ENCODE measurements around the gene COQ5.

Gene COQ5

DNA sequence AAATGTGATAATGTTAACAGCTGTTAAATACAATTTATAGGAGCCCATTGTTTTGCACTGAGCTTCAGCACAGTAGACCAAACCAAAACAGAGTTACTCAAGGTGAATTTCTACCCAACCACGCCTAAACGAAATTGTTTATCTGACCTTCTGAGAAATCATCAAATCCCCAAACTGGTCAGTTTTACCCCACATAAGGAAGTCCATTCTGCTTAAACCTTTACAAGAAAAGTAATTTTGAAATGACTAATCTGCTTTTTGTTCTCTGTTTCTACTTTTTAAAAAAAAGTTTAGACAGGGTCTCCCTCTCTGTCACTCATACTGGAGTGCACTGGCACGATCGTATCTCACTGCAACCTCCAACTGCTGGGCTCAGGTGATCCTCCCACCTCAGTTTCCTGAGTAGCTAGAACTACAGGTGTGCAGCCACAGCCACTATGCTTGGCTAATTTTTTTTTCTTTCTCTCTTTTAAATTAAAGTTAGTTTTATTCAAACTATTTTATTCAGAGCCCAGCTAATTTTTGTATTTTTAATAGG lies 3.8 kb upstream of the COQ5 start:
- no peak for TF ChIP-seq TAF1 (IDR thresholded peaks at IDR 0.05; ENCODE audit: borderline replicate concordance, insufficient read depth, low read length)
- no peak for TF ChIP-seq SIN3A (IDR thresholded peaks at IDR 0.05; ENCODE audit: borderline replicate concordance, insufficient read depth, low read length)
- TF ChIP-seq FOXP2 (optimal IDR thresholded peaks at IDR 0.05; ENCODE audit: borderline replicate concordance, extremely low read depth, extremely low read length, insufficient read depth), result no peak
- TF ChIP-seq, protein P1, sequence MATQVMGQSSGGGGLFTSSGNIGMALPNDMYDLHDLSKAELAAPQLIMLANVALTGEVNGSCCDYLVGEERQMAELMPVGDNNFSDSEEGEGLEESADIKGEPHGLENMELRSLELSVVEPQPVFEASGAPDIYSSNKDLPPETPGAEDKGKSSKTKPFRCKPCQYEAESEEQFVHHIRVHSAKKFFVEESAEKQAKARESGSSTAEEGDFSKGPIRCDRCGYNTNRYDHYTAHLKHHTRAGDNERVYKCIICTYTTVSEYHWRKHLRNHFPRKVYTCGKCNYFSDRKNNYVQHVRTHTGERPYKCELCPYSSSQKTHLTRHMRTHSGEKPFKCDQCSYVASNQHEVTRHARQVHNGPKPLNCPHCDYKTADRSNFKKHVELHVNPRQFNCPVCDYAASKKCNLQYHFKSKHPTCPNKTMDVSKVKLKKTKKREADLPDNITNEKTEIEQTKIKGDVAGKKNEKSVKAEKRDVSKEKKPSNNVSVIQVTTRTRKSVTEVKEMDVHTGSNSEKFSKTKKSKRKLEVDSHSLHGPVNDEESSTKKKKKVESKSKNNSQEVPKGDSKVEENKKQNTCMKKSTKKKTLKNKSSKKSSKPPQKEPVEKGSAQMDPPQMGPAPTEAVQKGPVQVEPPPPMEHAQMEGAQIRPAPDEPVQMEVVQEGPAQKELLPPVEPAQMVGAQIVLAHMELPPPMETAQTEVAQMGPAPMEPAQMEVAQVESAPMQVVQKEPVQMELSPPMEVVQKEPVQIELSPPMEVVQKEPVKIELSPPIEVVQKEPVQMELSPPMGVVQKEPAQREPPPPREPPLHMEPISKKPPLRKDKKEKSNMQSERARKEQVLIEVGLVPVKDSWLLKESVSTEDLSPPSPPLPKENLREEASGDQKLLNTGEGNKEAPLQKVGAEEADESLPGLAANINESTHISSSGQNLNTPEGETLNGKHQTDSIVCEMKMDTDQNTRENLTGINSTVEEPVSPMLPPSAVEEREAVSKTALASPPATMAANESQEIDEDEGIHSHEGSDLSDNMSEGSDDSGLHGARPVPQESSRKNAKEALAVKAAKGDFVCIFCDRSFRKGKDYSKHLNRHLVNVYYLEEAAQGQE (IDR thresholded peaks at IDR 0.05; ENCODE audit: insufficient read depth in 1 of 2, low read depth in 2 of 2, low read length in 2 of 2), result no peak
- no peak for TF ChIP-seq POLR2AphosphoS5 (IDR thresholded peaks at IDR 0.05; ENCODE audit: low read depth, low read length)

DNA sequence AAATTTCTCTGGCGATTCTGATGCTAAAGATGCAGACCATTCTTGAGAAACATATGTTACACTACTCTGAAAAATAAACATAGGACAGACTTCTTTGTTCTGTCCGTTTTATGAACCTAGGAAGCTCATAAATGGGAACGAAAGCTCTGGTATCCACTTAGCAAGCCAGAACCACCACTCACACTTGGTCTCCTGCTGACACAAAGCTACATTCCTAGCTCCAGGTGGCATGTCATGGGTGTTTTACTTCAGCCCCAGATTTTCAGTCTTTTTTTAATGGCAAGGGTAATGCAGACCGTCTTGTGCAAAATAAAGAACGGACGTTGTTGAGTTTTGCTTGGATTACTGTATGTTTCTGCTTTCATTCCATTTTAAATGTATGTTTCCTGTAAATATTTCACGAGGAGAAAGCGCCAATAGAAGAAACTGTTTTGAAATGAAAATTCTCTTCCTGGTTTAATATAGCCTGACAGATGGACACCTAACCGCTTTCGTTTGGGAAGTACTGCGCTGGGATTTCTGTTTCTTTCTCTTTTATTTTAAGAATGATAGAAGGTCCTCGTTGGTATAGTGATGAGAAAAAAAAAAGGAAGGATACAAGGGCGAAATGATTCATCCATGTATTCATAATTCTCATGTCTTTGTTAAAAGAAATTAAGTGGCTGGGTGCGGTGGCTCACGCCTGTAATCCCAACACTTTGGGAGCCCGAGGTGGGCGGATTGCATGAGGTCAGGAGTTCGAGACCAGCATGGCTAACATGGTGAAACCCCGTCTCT lies 871 bp upstream of the COQ5 start:
- TF ChIP-seq, protein P1 (IDR thresholded peaks at IDR 0.05; ENCODE audit: insufficient read depth in 1 of 2, low read depth in 2 of 2, low read length in 2 of 2), result no peak
- TF ChIP-seq SIN3A (IDR thresholded peaks at IDR 0.05; ENCODE audit: borderline replicate concordance, insufficient read depth, low read length) (no peak), POLR2AphosphoS5 (IDR thresholded peaks at IDR 0.05; ENCODE audit: low read depth, low read length) (no peak), FOXP2 (optimal IDR thresholded peaks at IDR 0.05; ENCODE audit: borderline replicate concordance, extremely low read depth, extremely low read length, insufficient read depth) (no peak), TAF1 (IDR thresholded peaks at IDR 0.05; ENCODE audit: borderline replicate concordance, insufficient read depth, low read length) (no peak)

DNA sequence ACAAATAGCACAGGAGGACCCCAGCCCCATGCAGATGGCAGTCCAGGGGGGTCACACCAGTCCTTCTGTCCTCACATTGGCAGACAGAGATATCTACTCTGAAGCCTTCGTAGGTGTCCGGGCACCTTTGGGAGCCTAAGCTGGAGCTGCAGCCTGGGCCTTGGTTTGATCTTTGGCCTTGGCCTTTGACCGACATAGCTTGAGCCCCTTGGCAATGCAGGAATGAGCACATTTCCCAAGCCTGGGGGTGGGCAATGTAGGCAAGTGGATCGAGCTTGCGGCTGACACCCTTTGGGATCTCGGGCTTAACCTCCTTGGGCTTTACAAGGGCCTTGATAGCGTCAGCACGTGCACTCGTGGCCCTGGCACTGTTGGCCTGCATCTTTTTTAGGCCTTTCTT lies 6.4 kb downstream of the COQ5 start:
- TF ChIP-seq TAF1 (IDR thresholded peaks at IDR 0.05; ENCODE audit: borderline replicate concordance, insufficient read depth, low read length), result no peak
- TF ChIP-seq, protein P1 (IDR thresholded peaks at IDR 0.05; ENCODE audit: insufficient read depth in 1 of 2, low read depth in 2 of 2, low read length in 2 of 2), result no peak
- TF ChIP-seq SIN3A (IDR thresholded peaks at IDR 0.05; ENCODE audit: borderline replicate concordance, insufficient read depth, low read length), result no peak
- TF ChIP-seq POLR2AphosphoS5 (IDR thresholded peaks at IDR 0.05; ENCODE audit: low read depth, low read length), result no peak
- TF ChIP-seq FOXP2 (optimal IDR thresholded peaks at IDR 0.05; ENCODE audit: borderline replicate concordance, extremely low read depth, extremely low read length, insufficient read depth), result no peak

DNA sequence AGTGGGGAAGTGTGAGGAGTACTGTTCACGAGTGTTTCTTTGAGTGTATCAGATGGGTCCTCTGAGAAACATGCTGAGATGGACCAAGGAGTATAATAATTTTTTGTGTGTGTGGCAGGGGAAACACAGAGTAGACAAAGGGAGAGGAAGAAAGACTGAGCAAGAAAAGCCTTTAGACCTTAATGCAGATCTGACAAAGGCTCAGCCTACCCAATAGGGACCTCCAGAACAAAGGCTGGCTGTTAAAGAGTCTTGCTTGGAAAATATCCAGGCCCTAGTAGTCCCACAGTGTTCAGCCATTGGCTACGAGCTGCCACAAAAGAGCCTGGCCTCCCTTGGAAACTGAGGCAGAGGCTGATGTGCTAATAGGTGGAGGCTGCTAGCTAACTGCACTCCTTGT lies 13.5 kb downstream of the COQ5 start:
- TF ChIP-seq TAF1 (IDR thresholded peaks at IDR 0.05; ENCODE audit: borderline replicate concordance, insufficient read depth, low read length) (no peak), SIN3A (IDR thresholded peaks at IDR 0.05; ENCODE audit: borderline replicate concordance, insufficient read depth, low read length) (no peak), POLR2AphosphoS5 (IDR thresholded peaks at IDR 0.05; ENCODE audit: low read depth, low read length) (no peak), FOXP2 (optimal IDR thresholded peaks at IDR 0.05; ENCODE audit: borderline replicate concordance, extremely low read depth, extremely low read length, insufficient read depth) (no peak)
- TF ChIP-seq, protein P1 (IDR thresholded peaks at IDR 0.05; ENCODE audit: insufficient read depth in 1 of 2, low read depth in 2 of 2, low read length in 2 of 2), result no peak

Measured in PFSK-1 (cell line).